Breast epithelium (tissue), 3 donors: Measurements from ENCODE around the gene HFE.

Experiments
- CTCF ChIP-seq, 3 donors: fragments of 450-650 bp; IDR thresholded peaks; one replicate each; pipeline ENCODE4 v1.5.1; 2016 to 2017; ENCODE audit warnings: antibody characterized with exemption in 3 of 3, mild to moderate bottlenecking in 3 of 3, moderate library complexity in 3 of 3
- POLR2A ChIP-seq: fragments of 450-650 bp; IDR thresholded peaks from one replicate; pipeline ENCODE4 v1.6.1; 2016; ENCODE audit warnings: antibody characterized with exemption, mild to moderate bottlenecking, moderate library complexity

DNA sequence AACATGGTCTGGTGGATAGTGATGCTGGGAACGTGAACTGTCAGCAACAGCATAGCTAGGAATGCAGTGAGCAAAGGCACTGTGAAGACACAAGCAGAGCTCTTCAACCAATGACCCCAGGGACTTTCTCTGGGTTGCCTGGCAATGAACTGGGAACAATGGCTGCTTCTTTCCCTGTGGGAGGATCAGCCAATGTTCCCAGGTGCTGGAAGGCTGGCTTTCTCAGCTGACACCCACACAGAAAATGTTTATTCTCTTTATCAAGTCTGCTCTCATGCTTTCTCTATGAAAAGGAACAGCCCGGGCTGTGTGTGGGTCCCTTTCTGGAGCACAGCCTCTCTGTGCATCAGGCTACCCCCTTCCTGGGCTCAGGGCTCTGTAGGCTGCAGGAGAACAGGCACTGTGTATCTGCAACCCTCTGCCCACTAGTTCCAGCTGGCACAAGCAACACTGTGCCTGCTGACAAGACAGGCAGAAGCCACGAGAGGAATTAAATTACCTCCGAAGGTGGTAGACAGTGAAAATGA lies 54.2 kb downstream of the HFE start:
- TF ChIP-seq CTCF (IDR thresholded peaks at IDR 0.05), result no peak
- TF ChIP-seq POLR2A, result no peak
